ENCODE data around the gene KCNQ1.

GRCh38 chr11:2518983-2519340, 74.2 kb downstream of the KCNQ1 start:
- TF ChIP-seq CTCF (IDR thresholded peaks at IDR 0.05) = no peak
- no peak for TF ChIP-seq POLR2A (IDR thresholded peaks at IDR 0.05)
- TF ChIP-seq POLR2AphosphoS5 (IDR thresholded peaks at IDR 0.05) = no peak

Data from gastroesophageal sphincter (tissue), 3 donors.